Germinal center (tissue), 1 donor: Measurements from ENCODE around the gene PTPRA.
"Not testable (repeated sequence)": the region's sequence is repeated elsewhere in the genome, so short reads cannot be mapped to it uniquely, and the experiment has no call there.

ENCODE experiments used
- DNase-seq: peaks from one replicate; pipeline ENCODE4 v3.0.0; 2012; ENCODE audit warnings: mixed read lengths, low spot score

PTPRA gene

GRCh38 chr20:2889797-2890196 is 16.5 kb downstream of the PTPRA start:
- no peak for DNase-seq

DNA sequence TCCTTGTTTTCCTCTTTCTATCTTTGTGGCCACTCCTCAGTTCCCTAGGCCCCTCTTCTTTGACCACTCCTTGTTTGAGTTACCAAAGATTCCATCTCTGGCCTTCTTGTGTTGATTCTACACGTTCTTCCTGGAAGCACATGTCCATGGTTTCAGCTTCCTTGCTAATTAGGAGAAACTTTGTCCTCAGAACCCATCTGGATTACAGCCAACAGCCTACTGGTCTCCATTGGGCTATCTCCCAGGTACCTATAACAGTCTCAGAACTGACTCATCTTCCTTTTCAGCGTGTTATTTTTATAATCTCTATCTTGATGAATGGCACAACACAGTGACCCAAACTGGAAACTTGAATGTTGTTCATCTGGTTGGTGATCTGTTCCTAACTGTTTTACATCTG is 17.5 kb downstream of the PTPRA start:
- no peak for DNase-seq

DNA sequence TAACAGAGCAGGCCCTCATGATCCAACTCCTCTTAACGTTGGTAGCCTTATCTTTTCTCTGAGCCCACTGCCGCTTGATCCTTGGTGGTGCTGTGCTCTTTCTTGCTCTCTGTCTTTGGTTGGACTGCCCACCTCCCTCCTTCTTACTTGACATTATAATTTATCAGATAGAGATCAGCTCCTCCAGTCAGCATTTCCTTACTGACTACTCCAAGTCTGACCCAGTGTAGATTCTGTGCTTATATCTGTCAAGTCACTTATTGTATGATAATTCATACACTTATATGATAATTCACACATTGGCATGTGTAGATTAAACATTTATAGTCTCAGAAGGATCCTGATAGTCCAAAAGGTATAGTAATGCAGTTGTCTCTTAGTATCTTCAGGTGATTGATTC is 18.1 kb downstream of the PTPRA start:
- no peak for DNase-seq

GRCh38 chr20:2892376-2892775 is 19.1 kb downstream of the PTPRA start:
- no peak for DNase-seq

DNA sequence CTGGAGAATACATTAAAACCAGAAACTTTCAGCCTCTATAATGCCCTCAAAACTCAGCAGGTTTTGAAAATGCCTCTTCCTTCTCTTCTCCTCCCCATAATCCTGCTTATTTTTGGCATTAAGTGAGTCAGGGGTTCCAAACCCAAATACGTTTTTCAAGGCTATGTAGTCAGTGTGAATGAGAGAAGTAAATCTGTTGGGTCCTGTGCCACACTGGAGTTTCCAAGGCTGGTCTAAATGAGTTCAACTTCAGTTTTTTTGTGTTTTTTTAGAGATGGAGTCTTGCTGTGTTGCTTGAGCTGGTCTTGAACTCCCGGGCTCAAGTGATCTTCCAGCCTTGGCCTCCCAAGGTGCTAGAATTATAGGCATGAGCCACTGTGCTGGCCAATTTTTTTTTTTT is 20.9 kb downstream of the PTPRA start:
- no peak for DNase-seq

GRCh38 chr20:2895154-2895553 is 21.9 kb downstream of the PTPRA start:
- DNase-seq, result not testable (repeated sequence)

- no peak for DNase-seq
These were observed 26.0 kb downstream of the PTPRA start for GRCh38 chr20:2899243-2899642.

- DNase-seq, result no peak
These were observed 27.7 kb downstream of the PTPRA start for GRCh38 chr20:2900845-2901592.

DNA sequence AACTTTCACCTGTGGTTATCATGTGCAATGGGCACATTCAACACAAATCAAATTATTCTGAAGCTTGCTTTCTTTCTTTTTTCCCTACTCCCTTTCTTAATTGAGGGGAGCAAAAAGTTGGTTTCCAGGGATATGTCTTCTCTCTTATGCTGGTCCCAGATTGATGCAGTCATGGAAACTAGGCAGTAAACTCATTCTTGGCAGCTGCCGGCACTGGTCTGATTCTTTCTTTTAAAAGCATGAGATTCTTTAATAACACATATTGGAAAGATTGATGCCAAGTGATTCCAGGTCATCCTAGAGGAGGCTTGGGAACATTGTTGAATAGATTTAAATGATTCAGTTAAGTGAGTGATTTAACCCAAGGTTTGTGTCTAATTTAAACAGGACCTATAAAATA is 29.0 kb downstream of the PTPRA start:
- DNase-seq, result no peak

DNA sequence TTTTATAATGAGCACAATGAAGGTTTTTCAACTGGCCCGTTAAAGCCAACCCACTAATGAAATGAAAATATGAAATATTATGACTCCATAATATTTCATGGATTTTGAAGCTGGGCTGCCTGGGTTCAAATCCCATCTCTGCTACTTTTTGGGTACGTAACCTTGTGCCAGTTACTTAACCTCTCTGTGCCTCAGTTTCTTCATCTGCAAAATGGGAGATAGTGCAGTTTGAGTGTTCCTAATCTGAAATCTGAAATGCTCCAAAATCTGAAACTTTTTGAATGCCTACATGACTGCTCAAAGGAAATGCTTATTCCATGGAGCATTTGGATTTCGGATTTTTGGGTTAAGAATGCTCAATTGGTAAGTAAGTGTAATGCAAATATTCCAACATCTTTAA is 29.5 kb downstream of the PTPRA start:
- DNase-seq, result no peak

GRCh38 chr20:2903686-2904085 is 30.4 kb downstream of the PTPRA start:
- no peak for DNase-seq

GRCh38 chr20:2907519-2907918 is 34.2 kb downstream of the PTPRA start:
- DNase-seq, result no peak

GRCh38 chr20:2909953-2910352 is 36.7 kb downstream of the PTPRA start:
- no peak for DNase-seq

DNA sequence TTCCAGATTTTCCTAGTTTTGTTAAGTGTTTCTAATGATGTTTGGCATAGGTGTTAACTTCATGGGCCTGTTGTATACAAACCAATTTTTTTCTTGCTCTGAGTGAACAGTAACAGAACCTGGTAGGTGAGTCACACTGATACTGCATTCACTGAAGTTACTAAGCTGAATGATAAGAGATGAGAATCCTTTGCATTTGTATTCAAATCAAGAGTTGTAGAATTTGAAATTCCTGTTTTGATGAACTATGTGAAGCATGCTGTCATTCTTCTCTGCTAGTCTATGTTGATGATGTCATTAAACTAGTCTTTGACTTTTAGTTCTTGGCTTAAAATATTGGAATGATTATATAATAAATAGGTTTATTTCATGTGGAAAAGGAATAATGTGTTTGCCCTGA is 37.9 kb downstream of the PTPRA start:
- no peak for DNase-seq

GRCh38 chr20:2914160-2914559 is 40.9 kb downstream of the PTPRA start:
- no peak for DNase-seq

- no peak for DNase-seq
These were observed 44.0 kb downstream of the PTPRA start for GRCh38 chr20:2917266-2917665.

- no peak for DNase-seq
These were observed 45.1 kb downstream of the PTPRA start for GRCh38 chr20:2918096-2919049.

DNA sequence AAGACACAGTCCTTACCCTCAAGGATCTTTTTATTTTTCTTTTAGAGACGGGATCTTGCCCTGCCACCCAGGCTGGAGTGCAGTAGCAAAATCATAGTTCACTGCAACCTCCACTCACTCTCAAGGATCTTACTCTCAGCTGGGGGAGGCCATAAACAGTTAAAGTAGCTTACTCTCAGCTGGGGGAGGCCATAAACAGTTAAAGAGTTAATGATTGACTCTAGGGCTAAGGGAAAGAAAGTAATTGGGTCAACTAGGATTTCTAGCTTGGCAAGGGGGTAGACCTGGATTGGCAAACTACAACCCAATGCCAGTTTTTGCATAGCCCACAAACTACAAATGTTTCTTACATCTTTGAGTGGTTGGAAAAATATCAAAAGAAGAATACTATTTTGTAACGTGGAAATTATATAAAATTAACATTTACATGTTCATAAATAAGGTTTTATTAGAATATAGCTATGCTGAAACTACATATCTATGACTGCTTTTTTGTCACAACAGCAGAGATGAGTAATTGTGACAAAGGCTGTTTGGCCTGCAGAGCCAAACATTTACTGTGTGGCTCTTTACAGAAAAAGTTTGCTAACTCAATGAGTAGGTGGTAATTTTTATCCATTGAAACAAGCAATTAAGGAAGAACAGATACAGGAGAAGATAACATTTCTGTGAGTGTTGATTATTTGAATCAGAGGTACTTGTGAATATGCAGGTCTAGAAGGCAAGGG is 46.4 kb downstream of the PTPRA start:
- DNase-seq, result no peak

DNA sequence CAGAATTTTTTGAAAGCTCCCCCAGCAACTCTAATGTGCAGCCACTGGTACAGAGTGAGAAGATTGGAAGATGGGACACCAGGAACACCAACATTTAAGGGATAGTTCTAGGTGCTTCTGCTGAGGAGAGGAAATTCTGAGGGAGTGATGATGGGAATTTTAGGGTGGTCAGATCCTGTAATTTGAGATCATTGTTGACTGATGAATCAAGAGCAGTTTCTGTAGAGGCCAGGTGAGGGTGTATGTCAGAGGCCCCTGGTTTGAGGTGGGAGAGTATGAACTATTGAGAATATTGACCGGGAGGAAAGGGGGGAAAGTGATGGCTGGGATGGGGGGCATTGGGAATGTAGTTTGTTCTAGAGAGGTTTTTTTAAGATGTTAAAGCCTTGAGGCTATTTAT is 47.2 kb downstream of the PTPRA start:
- no peak for DNase-seq

DNA sequence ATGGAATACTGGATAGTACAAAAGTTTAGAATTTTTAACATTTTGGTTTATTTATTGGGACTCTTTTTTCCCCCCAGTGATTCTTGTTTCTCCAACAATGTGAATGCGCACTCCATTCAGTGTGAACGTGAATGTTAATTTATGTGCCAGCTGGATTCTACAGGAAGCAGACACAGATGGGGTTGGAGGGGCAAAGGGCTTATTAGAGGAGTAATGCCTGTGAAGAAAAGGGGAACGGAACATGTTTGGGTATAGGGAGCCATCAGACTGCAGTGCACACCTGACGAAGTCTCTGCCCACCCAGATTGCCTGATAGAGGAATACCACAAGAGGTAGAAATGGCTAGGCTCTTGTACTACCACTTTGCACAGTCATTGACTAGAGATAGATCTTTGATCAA is 48.2 kb downstream of the PTPRA start:
- no peak for DNase-seq

GRCh38 chr20:2922957-2923356 is 49.7 kb downstream of the PTPRA start:
- DNase-seq, result no peak

GRCh38 chr20:2930538-2930937 is 57.3 kb downstream of the PTPRA start:
- DNase-seq, result no peak

- no peak for DNase-seq
These were observed 59.2 kb downstream of the PTPRA start for GRCh38 chr20:2932498-2932897.
